ENCODE results near the gene RPLP1.

Gene RPLP1

GRCh38 chr15:69496001-69496400 is 43.4 kb downstream of the RPLP1 start:
- in situ Hi-C loops (cut with MboI; ENCODE audit: low sequenced_read_pairs), result no loop called here

GRCh38 chr15:69497076-69497475 is 44.5 kb downstream of the RPLP1 start:
- in situ Hi-C loops (cut with MboI; ENCODE audit: low sequenced_read_pairs), result no loop called here

- in situ Hi-C loops (cut with MboI; ENCODE audit: low sequenced_read_pairs), result no loop called here
These were observed 45.0 kb downstream of the RPLP1 start for GRCh38 chr15:69497667-69498066.

GRCh38 chr15:69498282-69498681 is 45.7 kb downstream of the RPLP1 start:
- in situ Hi-C loops (cut with MboI; ENCODE audit: low sequenced_read_pairs), result no loop called here

GRCh38 chr15:69498987-69499386 is 46.4 kb downstream of the RPLP1 start:
- in situ Hi-C loops (cut with MboI; ENCODE audit: low sequenced_read_pairs), result no loop called here

GRCh38 chr15:69499521-69500211 is 47.0 kb downstream of the RPLP1 start:
- in situ Hi-C loops (cut with MboI; ENCODE audit: low sequenced_read_pairs), result no loop called here

GRCh38 chr15:69500339-69500738 is 47.7 kb downstream of the RPLP1 start:
- in situ Hi-C loops (cut with MboI; ENCODE audit: low sequenced_read_pairs), result no loop called here

GRCh38 chr15:69501456-69501855 is 48.8 kb downstream of the RPLP1 start:
- in situ Hi-C loops (cut with MboI; ENCODE audit: low sequenced_read_pairs), result no loop called here

GRCh38 chr15:69502470-69503045 is 49.9 kb downstream of the RPLP1 start:
- in situ Hi-C loops (cut with MboI; ENCODE audit: low sequenced_read_pairs), result no loop called here

GRCh38 chr15:69504352-69505040 is 51.9 kb downstream of the RPLP1 start:
- in situ Hi-C loops (cut with MboI; ENCODE audit: low sequenced_read_pairs), result no loop called here
